HL-60 (cell line): ENCODE results near the gene ZNF518B.

Experiments used
- CTCF ChIP-seq: IDR thresholded peaks from one replicate; pipeline ENCODE4 v1.5.1; 2011; ENCODE audit warnings: low read length, control low read depth, inconsistent platforms; ENCODE audit not compliant: insufficient read depth
- POLR2AphosphoS5 ChIP-seq: IDR thresholded peaks from 2 replicates; pipeline ENCODE4 v1.6.1; 2012; ENCODE audit warnings: low read depth

- no peak for TF ChIP-seq CTCF
- no peak for TF ChIP-seq POLR2AphosphoS5
These were observed 19.5 kb downstream of the ZNF518B start for GRCh38 chr4:10437735-10438134.
